Endothelial cell of umbilical vein (primary cell): ENCODE results near the gene SNX25. TPM values are rescaled to one million over a fixed set of nuclear protein-coding genes. Genes with fewer than 3 reads are reported as not detected.

Experiments
- BruUV-seq: library from RNA; stranded (reverse); fragments of 400-500 nt; replicated peaks from 2 replicates; lab custom pipeline; 2021; lab: Mats Ljungman, UMichigan
- CTCF ChIA-PET: fragments of 300-600, 350-600 bp; sonication (Branson Sonifier 250); formaldehyde crosslinking; loops from one replicate; lab custom pipeline; 2021; ENCODE audit warnings: antibody characterized with exemption, inconsistent platforms; lab: Charles Lee
- POLR2A ChIA-PET: fragments of 300-600, 350-600 bp; sonication (Branson Sonifier 250); formaldehyde crosslinking; loops from one replicate; lab custom pipeline; 2021; ENCODE audit warnings: antibody characterized with exemption, inconsistent platforms; lab: Charles Lee
- DNase-seq: peaks from one replicate; pipeline ENCODE4 v3.0.0-alpha.2; 2011; ENCODE audit warnings: low read depth, low spot score
- FAIRE-seq: peaks from 2 replicates; lab custom pipeline; 2011; peaks lifted over from hg19 to GRCh38; lab: Jason Lieb, UNC
- H2AFZ ChIP-seq: 2 replicates; pipeline ENCODE4 v1.6.0; 2012; ENCODE audit warnings: low read depth, low read length, control low read depth, inconsistent platforms
- H3K27ac ChIP-seq: 2 replicates; pipeline ENCODE4 v1.5.1; 2011; ENCODE audit warnings: low read depth, mild to moderate bottlenecking, control low read depth, low read length, moderate library complexity; ENCODE audit not compliant: insufficient read depth
- H3K27me3 ChIP-seq, 2 experiments: 2 replicates each; pipeline versions ENCODE4 v1.6.0 to v1.6.1; 2011; ENCODE audit warnings: low read length in 2 of 2, mixed read lengths in 1 of 2; ENCODE audit not compliant: control insufficient read depth in 2 of 2, insufficient read depth in 2 of 2
- H3K36me3 ChIP-seq, 2 experiments: 2 replicates in 1 of 2; 3 replicates in 1 of 2; pipeline ENCODE4 v1.5.1; 2011; ENCODE audit warnings: low read length in 2 of 2, mild to moderate bottlenecking in 1 of 2, moderate library complexity in 1 of 2; ENCODE audit not compliant: control insufficient read depth in 2 of 2, insufficient read depth in 2 of 2; ENCODE audit errors: extremely low read depth in 1 of 2
- H3K4me1 ChIP-seq: 3 replicates; pipeline ENCODE4 v1.5.1; 2011; ENCODE audit warnings: mild to moderate bottlenecking, low read length; ENCODE audit not compliant: control insufficient read depth, insufficient read depth; ENCODE audit errors: extremely low read depth
- H3K4me2 ChIP-seq: 2 replicates; pipeline ENCODE4 v1.6.1; 2011; ENCODE audit warnings: low read length, control low read depth, mixed read lengths; ENCODE audit not compliant: insufficient read depth
- H3K4me3 ChIP-seq, 3 experiments: fragments of 200-600 bp in 1 of 3; sonication (generic), shearing (Covaris generic) in 1 of 3; replicated peaks in 1 of 3; 2 replicates each; pipeline ENCODE4 v1.5.1; 2011 to 2016; ENCODE audit warnings: control low read depth in 3 of 3, low read length in 3 of 3, mild to moderate bottlenecking in 2 of 3, inconsistent platforms in 1 of 3, low read depth in 1 of 3, moderate library complexity in 1 of 3; ENCODE audit not compliant: insufficient read depth in 1 of 3
- H3K79me2 ChIP-seq: 2 replicates; pipeline ENCODE4 v1.6.0; 2012; ENCODE audit warnings: low read length, inconsistent platforms; ENCODE audit not compliant: control insufficient read depth, insufficient read depth
- H3K9ac ChIP-seq: replicated peaks from 2 replicates; pipeline ENCODE3; 2011; ENCODE audit warnings: low read length, control low read depth; ENCODE audit not compliant: insufficient read depth; ENCODE audit errors: extremely low read depth
- H3K9me1 ChIP-seq: replicated peaks from 3 replicates; pipeline ENCODE4 v1.6.0; 2011; ENCODE audit warnings: mild to moderate bottlenecking, low read length; ENCODE audit not compliant: control insufficient read depth, insufficient read depth; ENCODE audit errors: extremely low read depth
- H3K9me3 ChIP-seq: replicated peaks from 2 replicates; pipeline ENCODE4 v1.5.1; 2012; ENCODE audit warnings: low read length, inconsistent platforms; ENCODE audit not compliant: control insufficient read depth, insufficient read depth
- H4K20me1 ChIP-seq: replicated peaks from 2 replicates; pipeline ENCODE3; 2011; ENCODE audit warnings: mild to moderate bottlenecking, low read length; ENCODE audit not compliant: control insufficient read depth, insufficient read depth; ENCODE audit errors: extremely low read depth
- EZH2 ChIP-seq: IDR thresholded peaks from 2 replicates; pipeline ENCODE4 v1.6.1; 2012; ENCODE audit warnings: borderline replicate concordance, low read depth, mild to moderate bottlenecking, moderate library complexity, low read length, inconsistent platforms; ENCODE audit not compliant: severe bottlenecking
- FOS ChIP-seq: IDR thresholded peaks from 2 replicates; pipeline ENCODE4 v1.6.1; 2011; ENCODE audit warnings: mild to moderate bottlenecking, low read length, moderate library complexity, borderline replicate concordance; ENCODE audit not compliant: insufficient read depth
- GATA2 ChIP-seq: IDR thresholded peaks from 2 replicates; pipeline ENCODE4 v1.7.0; 2011; ENCODE audit warnings: low read depth, mild to moderate bottlenecking, moderate library complexity, mixed read lengths, low read length; ENCODE audit not compliant: insufficient read length, insufficient read depth
- JUN ChIP-seq: IDR thresholded peaks from 2 replicates; pipeline ENCODE4 v1.6.1; 2011; ENCODE audit warnings: borderline replicate concordance, low read depth; ENCODE audit not compliant: insufficient read length, insufficient read depth
- MYC ChIP-seq: IDR thresholded peaks from one replicate; pipeline ENCODE4 v1.6.1; 2011; ENCODE audit warnings: mild to moderate bottlenecking, low read depth, low read length
- POLR2A ChIP-seq: IDR thresholded peaks from 2 replicates; pipeline ENCODE4 v1.6.1; 2012; ENCODE audit warnings: low read depth, mild to moderate bottlenecking, control low read depth, low read length
- POLR2AphosphoS5 ChIP-seq: IDR thresholded peaks from 2 replicates; pipeline ENCODE4 v1.6.1; 2012; ENCODE audit warnings: low read depth, mild to moderate bottlenecking, control low read depth, low read length, moderate library complexity; ENCODE audit not compliant: insufficient read depth
- dilution Hi-C: fragments of 300-500 bp; cut with MboI; formaldehyde crosslinking; loops from one replicate; pipeline ENCODE4 v1.15.0; 2019; ENCODE audit warnings: low sequenced_read_pairs; ENCODE audit not compliant: extremely low pct_ligation_motif_present
- intact Hi-C: fragments of 100-400 bp; cut with micrococcal nuclease; formaldehyde crosslinking; loops from one replicate; pipeline ENCODE4 v1.10.0; 2022
- polyA plus RNA-seq, 4 experiments: library from polyadenylated mRNA; depleted of rRNA in 3 of 4; stranded (reverse) in 3 of 4; unstranded in 1 of 4; fragments of >200 nt; gene quantifications; 2 replicates each; pipeline versions ENCODE4 v1.2.1 to v1.2.3, GENCODE V29; 2011 to 2012; ENCODE audit warnings: missing spikeins in 1 of 4
- total RNA-seq: library from RNA; stranded (reverse); gene quantifications from 2 replicates; pipeline ENCODE4 v1.2.3, GENCODE V29; 2021
- TF ChIP-seq, protein P1 (sequence below), 2 donors: IDR thresholded peaks; 1 replicate in 1 of 2; 2 replicates in 1 of 2; pipeline ENCODE4 v1.5.1; 2011; ENCODE audit warnings: low read length in 2 of 2, mild to moderate bottlenecking in 2 of 2, moderate library complexity in 2 of 2, control low read depth in 1 of 2, inconsistent platforms in 1 of 2, low read depth in 1 of 2; ENCODE audit not compliant: insufficient read depth in 1 of 2; ENCODE audit errors: extremely low read depth in 1 of 2

Gene SNX25
- total and polyA plus RNA-seq, 2 donors (not counting 3 experiments of a cell fraction or from before 2014, with no cell fraction given), result 6.6 to 16.1 TPM

GRCh38 chr4:185221491-185221890 is 12.1 kb downstream of the SNX25 start:
- H2AFZ ChIP-seq, result no peak overlapping the region
- H3K4me3 ChIP-seq, result no peak overlapping the region
- no TSS peak for BruUV-seq
- no peak for FAIRE-seq
- no peak for DNase-seq
- H3K36me3 ChIP-seq, result no peaks in the 10 kb centered on the region
- peaks cover 2% of the 10 kb centered on the region for H3K4me1 ChIP-seq
- H3K9me1 ChIP-seq, result no peaks in the 10 kb centered on the region
- ChIA-PET POLR2A (no interaction called here), CTCF (no interaction called here)
- intact Hi-C loops (no loop called here), dilution Hi-C loops (no loop called here)
- TF ChIP-seq MYC (no peak), EZH2 (no peak), POLR2AphosphoS5 (no peak), FOS (no peak), GATA2 (no peak), POLR2A (no peak), JUN (no peak)
- TF ChIP-seq, protein P1, sequence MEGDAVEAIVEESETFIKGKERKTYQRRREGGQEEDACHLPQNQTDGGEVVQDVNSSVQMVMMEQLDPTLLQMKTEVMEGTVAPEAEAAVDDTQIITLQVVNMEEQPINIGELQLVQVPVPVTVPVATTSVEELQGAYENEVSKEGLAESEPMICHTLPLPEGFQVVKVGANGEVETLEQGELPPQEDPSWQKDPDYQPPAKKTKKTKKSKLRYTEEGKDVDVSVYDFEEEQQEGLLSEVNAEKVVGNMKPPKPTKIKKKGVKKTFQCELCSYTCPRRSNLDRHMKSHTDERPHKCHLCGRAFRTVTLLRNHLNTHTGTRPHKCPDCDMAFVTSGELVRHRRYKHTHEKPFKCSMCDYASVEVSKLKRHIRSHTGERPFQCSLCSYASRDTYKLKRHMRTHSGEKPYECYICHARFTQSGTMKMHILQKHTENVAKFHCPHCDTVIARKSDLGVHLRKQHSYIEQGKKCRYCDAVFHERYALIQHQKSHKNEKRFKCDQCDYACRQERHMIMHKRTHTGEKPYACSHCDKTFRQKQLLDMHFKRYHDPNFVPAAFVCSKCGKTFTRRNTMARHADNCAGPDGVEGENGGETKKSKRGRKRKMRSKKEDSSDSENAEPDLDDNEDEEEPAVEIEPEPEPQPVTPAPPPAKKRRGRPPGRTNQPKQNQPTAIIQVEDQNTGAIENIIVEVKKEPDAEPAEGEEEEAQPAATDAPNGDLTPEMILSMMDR (IDR thresholded peaks at IDR 0.05; ENCODE audit: extremely low read depth in 1 of 2, insufficient read depth in 1 of 2, low read depth in 1 of 2, low read length in 2 of 2), result no peak
- no peaks in the 10 kb centered on the region for H4K20me1 ChIP-seq
- peaks cover 31% of the 10 kb centered on the region for H3K79me2 ChIP-seq
- no peaks in the 10 kb centered on the region for H3K27me3 ChIP-seq
- H3K4me2 ChIP-seq, result no peak overlapping the region
- H3K9me3 ChIP-seq, result no peaks in the 10 kb centered on the region
- H3K9ac ChIP-seq, result no peak overlapping the region
- H3K27ac ChIP-seq, result no peak overlapping the region
